Cardiac muscle cell (in vitro differentiated cells and primary cell): Measurements from ENCODE around the gene CNNM4. TPM values are rescaled to one million over a fixed set of nuclear protein-coding genes. Genes with fewer than 3 reads are reported as not detected.
A peak's percentile ranks its signal among the peaks of the same experiment; 100 is the strongest.

Experiments used
- DNase-seq, 2 donors: peaks; one replicate each; pipeline versions ENCODE4 v3.0.0 to v3.0.0-alpha.2; 2010 to 2017; ENCODE audit warnings: low read depth in 1 of 2, low spot score in 1 of 2
- H3K27ac ChIP-seq: fragments of 200-600 bp; sonication (generic); 2 replicates; pipeline ENCODE4 v1.5.1; 2016
- H3K27me3 ChIP-seq: fragments of 200-600 bp; sonication (generic); 2 replicates; pipeline ENCODE4 v1.6.0; 2016; ENCODE audit warnings: control low read depth
- H3K36me3 ChIP-seq: fragments of 200-600 bp; sonication (generic); 2 replicates; pipeline ENCODE4 v1.5.1; 2016; ENCODE audit warnings: control low read depth
- H3K4me1 ChIP-seq: fragments of 200-600 bp; sonication (generic); 2 replicates; pipeline ENCODE4 v1.8.1; 2017; ENCODE audit warnings: low read depth, mild to moderate bottlenecking, mixed run types
- H3K4me3 ChIP-seq: fragments of 200-600 bp; sonication (generic); 2 replicates; pipeline ENCODE4 v1.5.1; 2016; ENCODE audit warnings: mild to moderate bottlenecking
- H3K9me3 ChIP-seq: fragments of 200-600 bp; sonication (generic); 2 replicates; pipeline ENCODE4 v1.5.1; 2017; ENCODE audit warnings: low read depth, mild to moderate bottlenecking, control low read depth
- CTCF ChIP-seq: IDR thresholded peaks from 2 replicates; pipeline ENCODE4 v1.5.1; 2012; ENCODE audit warnings: low read depth, mild to moderate bottlenecking, low read length
- polyA plus RNA-seq: library from polyadenylated mRNA; unstranded; fragments of >200 nt; fragmentation: Nextera tagmentation; extraction: Ambion mirVana; gene quantifications from 2 replicates; pipeline ENCODE4 v1.2.1, GENCODE V29; 2016
- total RNA-seq: library from RNA; depleted of rRNA; stranded (reverse); fragments of >200 nt; gene quantifications from 2 replicates; pipeline ENCODE4 v1.2.3, GENCODE V29; 2016

Gene CNNM4
- total and polyA plus RNA-seq, 2 experiments from 2014 or later, result 10.2 to 18.8 TPM

GRCh38 chr2:96842600-96842999, 81.9 kb downstream of the CNNM4 start:
- H3K27me3 ChIP-seq, result no peaks in the 10 kb centered on the region
- DNase-seq, result no peak
- H3K4me1 ChIP-seq, result peaks cover 4% of the 10 kb centered on the region
- no peaks in the 10 kb centered on the region for H3K36me3 ChIP-seq
- no peak overlapping the region for H3K4me3 ChIP-seq
- TF ChIP-seq CTCF, result no peak
- H3K27ac ChIP-seq, result peak overlapping the region; percentile 10
- H3K9me3 ChIP-seq, result no peaks in the 10 kb centered on the region

GRCh38 chr2:96843538-96844268, 83.0 kb downstream of the CNNM4 start, which contains the start of gene ANKRD23:
TSS of gene ANKRD23 (minus strand) at chr2:96844021. CDS start at chr2:96843992, 29 bp downstream.
- Histone ChIP-seq H3K4me3 (no peak within 1 kb of the TSS), H3K9me3 (no peaks in the 10 kb centered on the region), H3K27ac (peak within 1 kb of the TSS; percentile 10), H3K36me3 (no peaks in the 10 kb centered on the region), H3K4me1 (peaks cover 7% of the 10 kb centered on the region), H3K27me3 (no peaks in the 10 kb centered on the region)
- no peak for DNase-seq
- no peak for TF ChIP-seq CTCF

- no peaks in the 10 kb centered on the region for H3K27me3 ChIP-seq
- H3K4me1 ChIP-seq, result peaks cover 7% of the 10 kb centered on the region
- H3K9me3 ChIP-seq, result no peaks in the 10 kb centered on the region
- H3K36me3 ChIP-seq, result no peaks in the 10 kb centered on the region
- DNase-seq, result no peak
- H3K27ac ChIP-seq, result no peak overlapping the region
- no peak overlapping the region for H3K4me3 ChIP-seq
- TF ChIP-seq CTCF, result no peak
Observed at GRCh38 chr2:96844405-96844808, 83.7 kb downstream of the CNNM4 start.

GRCh38 chr2:96846825-96847224, 86.1 kb downstream of the CNNM4 start:
- no peak for DNase-seq
- peaks cover 12% of the 10 kb centered on the region for H3K36me3 ChIP-seq
- no peak for TF ChIP-seq CTCF
- no peaks in the 10 kb centered on the region for H3K9me3 ChIP-seq
- no peaks in the 10 kb centered on the region for H3K27me3 ChIP-seq
- H3K4me1 ChIP-seq, result peaks cover 7% of the 10 kb centered on the region
- H3K4me3 ChIP-seq, result no peak overlapping the region
- no peak overlapping the region for H3K27ac ChIP-seq

- DNase-seq, result no peak
- H3K4me1 ChIP-seq, result peaks cover 7% of the 10 kb centered on the region
- peaks cover 13% of the 10 kb centered on the region for H3K36me3 ChIP-seq
- H3K27me3 ChIP-seq, result no peaks in the 10 kb centered on the region
- no peaks in the 10 kb centered on the region for H3K9me3 ChIP-seq
- H3K4me3 ChIP-seq, result no peak overlapping the region
- H3K27ac ChIP-seq, result peak overlapping the region; percentile 74
- no peak for TF ChIP-seq CTCF
Observed at GRCh38 chr2:96847586-96847985, 86.9 kb downstream of the CNNM4 start.
